SU-DHL-6 (cell line): ENCODE results near the gene SHISA5.

Source experiments
- H2AFZ ChIP-seq: fragments of 200-600 bp; sonication (generic); 2 replicates; pipeline ENCODE4 v1.6.1; 2014; ENCODE audit warnings: low read depth, mild to moderate bottlenecking, moderate library complexity, mixed read lengths, antibody characterized with exemption, low read length; ENCODE audit not compliant: severe bottlenecking
- H3F3A ChIP-seq: fragments of 200-600 bp; shearing (Covaris generic); 2 replicates; pipeline ENCODE4 v1.6.0; 2016; ENCODE audit warnings: antibody characterized with exemption, mild to moderate bottlenecking; ENCODE audit not compliant: insufficient read depth
- H3K27ac ChIP-seq: fragments of 200-600 bp; sonication (generic); 2 replicates; pipeline ENCODE4 v1.5.1; 2016; ENCODE audit warnings: low read depth, mild to moderate bottlenecking, low read length, moderate library complexity, mixed read lengths
- H3K27me3 ChIP-seq: fragments of 200-600 bp; sonication (generic), shearing (Covaris generic); 2 replicates; pipeline ENCODE4 v1.6.0; 2014; ENCODE audit warnings: mild to moderate bottlenecking, low read length
- H3K36me3 ChIP-seq: fragments of 200-600 bp; sonication (generic); 2 replicates; pipeline ENCODE4 v1.6.1; 2014; ENCODE audit warnings: mild to moderate bottlenecking, low read length, mixed read lengths
- H3K4me2 ChIP-seq: fragments of 300-600, 200-600 bp; shearing (Covaris generic), sonication (generic); 2 replicates; pipeline ENCODE4 v1.6.0; 2014; ENCODE audit warnings: low read length, low read depth, mild to moderate bottlenecking; ENCODE audit not compliant: poor library complexity, severe bottlenecking
- H3K4me3 ChIP-seq: fragments of 200-600 bp; sonication (generic); 2 replicates; pipeline ENCODE4 v1.5.1; 2014; ENCODE audit warnings: antibody characterized with exemption, low read length, mild to moderate bottlenecking, mixed read lengths; ENCODE audit not compliant: insufficient read depth, poor library complexity, severe bottlenecking
- H3K79me2 ChIP-seq: fragments of 200-600 bp; sonication (generic); 2 replicates; pipeline ENCODE4 v1.6.1; 2014; ENCODE audit warnings: mild to moderate bottlenecking, low read length, moderate library complexity; ENCODE audit not compliant: insufficient read depth
- H3K9ac ChIP-seq: fragments of 200-600 bp; sonication (generic); 2 replicates; pipeline ENCODE4 v1.7.0; 2014; ENCODE audit warnings: mild to moderate bottlenecking, low read length
- H3K9me2 ChIP-seq: fragments of 200-600 bp; sonication (generic); replicated peaks from 2 replicates; pipeline ENCODE4 v1.6.1; 2014; ENCODE audit warnings: low read length; ENCODE audit not compliant: insufficient read depth
- H3K9me3 ChIP-seq: fragments of 200-600 bp; sonication (generic); 2 replicates; pipeline ENCODE4 v1.6.1; 2014; ENCODE audit warnings: low read length, mixed read lengths; ENCODE audit not compliant: insufficient read depth
- H4K20me1 ChIP-seq: fragments of 200-600 bp; sonication (generic); 2 replicates; pipeline ENCODE4 v1.6.1; 2014; ENCODE audit warnings: low read depth, mild to moderate bottlenecking, antibody characterized with exemption, low read length, moderate library complexity, mixed read lengths
- CTCF ChIP-seq: fragments of 200-600 bp; sonication (generic); IDR thresholded peaks from one replicate; pipeline ENCODE4 v1.5.1; 2017; ENCODE audit warnings: antibody characterized with exemption, mild to moderate bottlenecking, low read length, moderate library complexity; ENCODE audit not compliant: insufficient read depth, poor library complexity, severe bottlenecking
- EZH2phosphoT487 ChIP-seq: fragments of 200-600 bp; sonication (generic), shearing (Covaris generic); conservative IDR thresholded peaks from 2 replicates; pipeline ENCODE4 v1.6.1; 2018; ENCODE audit warnings: mild to moderate bottlenecking, antibody characterized with exemption, low read length, moderate library complexity, mixed read lengths

SHISA5 gene

DNA sequence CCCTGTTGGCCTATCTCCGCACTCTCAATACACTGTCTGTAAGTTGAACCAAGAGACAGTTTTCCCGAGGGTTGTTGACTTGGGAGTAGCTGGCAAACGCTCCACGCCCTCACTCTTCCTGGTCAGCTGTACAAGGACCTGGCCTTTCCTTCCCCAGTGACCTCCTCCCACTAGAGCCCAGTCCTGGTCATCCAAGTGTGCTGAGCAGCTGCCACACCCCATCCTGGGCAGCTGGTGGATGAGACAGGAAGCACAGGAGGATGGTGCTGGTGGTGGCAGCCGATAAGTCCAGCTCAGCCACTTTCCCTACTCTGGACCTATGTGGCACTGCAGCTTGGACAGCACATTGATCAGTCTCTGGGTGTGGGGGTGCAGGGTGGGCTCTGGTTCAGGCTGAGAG is 32.8 kb upstream of the SHISA5 start:
- no peaks in the 10 kb centered on the region for H3K36me3 ChIP-seq
- H3K27ac ChIP-seq, result no peak overlapping the region
- no peaks in the 10 kb centered on the region for H3F3A ChIP-seq
- no peak overlapping the region for H3K4me2 ChIP-seq
- no peaks in the 10 kb centered on the region for H3K9me3 ChIP-seq
- H3K9me2 ChIP-seq, result no peaks in the 10 kb centered on the region
- no peak overlapping the region for H3K4me3 ChIP-seq
- H3K9ac ChIP-seq, result no peak overlapping the region
- no peak overlapping the region for H2AFZ ChIP-seq
- H4K20me1 ChIP-seq, result no peaks in the 10 kb centered on the region
- no peaks in the 10 kb centered on the region for H3K27me3 ChIP-seq
- TF ChIP-seq EZH2phosphoT487 (no peak), CTCF (no peak)
- H3K79me2 ChIP-seq, result no peaks in the 10 kb centered on the region

DNA sequence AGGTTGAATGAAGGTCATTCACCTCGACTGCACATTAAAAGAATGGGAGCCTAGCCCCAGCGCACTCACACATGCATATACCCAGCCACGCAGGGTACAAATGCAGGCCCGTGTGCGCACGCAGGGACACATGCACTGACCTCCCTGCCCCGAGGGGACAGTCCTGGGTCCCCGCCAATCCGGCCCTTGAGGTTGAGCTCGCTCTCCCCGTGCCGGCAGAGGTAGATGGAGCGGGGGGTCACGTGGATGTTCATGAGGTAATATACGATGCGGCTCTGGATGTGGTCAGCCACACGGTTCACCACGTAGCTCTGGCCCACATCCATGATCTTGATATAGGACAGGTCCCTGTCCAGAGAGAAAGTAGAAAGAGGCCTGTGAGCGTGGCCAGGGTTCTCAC is 32.1 kb upstream of the SHISA5 start:
- no peak overlapping the region for H3K27ac ChIP-seq
- no peaks in the 10 kb centered on the region for H3K27me3 ChIP-seq
- no peak overlapping the region for H3K9ac ChIP-seq
- TF ChIP-seq EZH2phosphoT487 (no peak), CTCF (no peak)
- no peak overlapping the region for H3K4me2 ChIP-seq
- no peaks in the 10 kb centered on the region for H3K36me3 ChIP-seq
- no peaks in the 10 kb centered on the region for H3F3A ChIP-seq
- no peak overlapping the region for H3K4me3 ChIP-seq
- H2AFZ ChIP-seq, result no peak overlapping the region
- no peaks in the 10 kb centered on the region for H4K20me1 ChIP-seq
- no peaks in the 10 kb centered on the region for H3K9me2 ChIP-seq
- no peaks in the 10 kb centered on the region for H3K9me3 ChIP-seq
- H3K79me2 ChIP-seq, result no peaks in the 10 kb centered on the region

- TF ChIP-seq CTCF, result no peak
- TF ChIP-seq EZH2phosphoT487, result no peak
- Histone ChIP-seq H3K4me3 (no peak overlapping the region), H3F3A (no peaks in the 10 kb centered on the region), H3K36me3 (no peaks in the 10 kb centered on the region), H4K20me1 (no peaks in the 10 kb centered on the region), H3K4me2 (no peak overlapping the region), H3K9ac (no peak overlapping the region), H3K9me2 (no peaks in the 10 kb centered on the region), H3K79me2 (no peaks in the 10 kb centered on the region), H3K9me3 (no peaks in the 10 kb centered on the region), H2AFZ (no peak overlapping the region), H3K27me3 (no peaks in the 10 kb centered on the region), H3K27ac (no peak overlapping the region)
Measured at GRCh38 chr3:48535578-48535977, 31.6 kb upstream of the SHISA5 start.

DNA sequence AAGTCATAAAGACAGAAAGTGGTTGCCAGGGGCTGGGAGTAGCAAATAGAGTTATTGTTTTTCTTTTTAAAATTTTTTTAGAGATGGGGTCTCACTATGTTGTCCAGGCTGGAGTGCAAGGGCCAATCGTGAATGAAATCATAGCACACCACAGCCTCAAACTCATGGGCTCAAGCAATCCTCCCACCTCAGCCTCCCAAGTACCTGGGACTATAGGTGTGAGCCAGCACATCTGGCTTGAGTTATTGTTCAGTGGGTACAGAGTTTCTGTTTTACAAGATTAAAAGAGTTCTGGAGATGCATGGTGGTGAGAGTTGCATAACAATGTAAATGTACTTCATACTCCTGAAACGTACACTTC is 29.0 kb upstream of the SHISA5 start:
- H3K4me3 ChIP-seq, result no peak overlapping the region
- no peak overlapping the region for H2AFZ ChIP-seq
- no peaks in the 10 kb centered on the region for H3F3A ChIP-seq
- H3K4me2 ChIP-seq, result no peak overlapping the region
- no peak overlapping the region for H3K9ac ChIP-seq
- no peaks in the 10 kb centered on the region for H3K27me3 ChIP-seq
- H3K9me2 ChIP-seq, result no peaks in the 10 kb centered on the region
- no peaks in the 10 kb centered on the region for H3K9me3 ChIP-seq
- H3K36me3 ChIP-seq, result no peaks in the 10 kb centered on the region
- no peak overlapping the region for H3K27ac ChIP-seq
- H4K20me1 ChIP-seq, result no peaks in the 10 kb centered on the region
- H3K79me2 ChIP-seq, result no peaks in the 10 kb centered on the region
- TF ChIP-seq EZH2phosphoT487 (no peak), CTCF (no peak)
